Colonic mucosa (tissue), 4 donors: ENCODE measurements around the gene TSPAN9. TPM values are rescaled to one million over a fixed set of nuclear protein-coding genes. Genes with fewer than 3 reads are reported as not detected.

ENCODE experiments used
- DNase-seq: peaks from one replicate; pipeline ENCODE4 v3.0.0-alpha.2; 2020
- H3K27ac ChIP-seq: fragments of 200-600 bp; one replicate; pipeline ENCODE4 v1.8.0; 2021
- H3K27me3 ChIP-seq: fragments of 200-600 bp; one replicate; pipeline ENCODE4 v1.8.0; 2021
- H3K36me3 ChIP-seq: fragments of 200-600 bp; one replicate; pipeline ENCODE4 v1.8.0; 2021
- H3K4me1 ChIP-seq: fragments of 200-600 bp; one replicate; pipeline ENCODE4 v1.8.0; 2021; ENCODE audit warnings: mild to moderate bottlenecking
- H3K4me3 ChIP-seq: fragments of 200-600 bp; one replicate; pipeline ENCODE4 v1.8.0; 2021
- H3K9ac ChIP-seq, 2 donors: one replicate each; pipeline ENCODE4 v1.7.0; 2013; ENCODE audit warnings: control low read depth in 2 of 2, low read depth in 2 of 2, low read length in 2 of 2
- H3K9me3 ChIP-seq: fragments of 200-600 bp; one replicate; pipeline ENCODE4 v1.8.0; 2021
- CTCF ChIP-seq: fragments of 200-600 bp; IDR thresholded peaks from one replicate; pipeline ENCODE4 v1.8.0; 2022; ENCODE audit warnings: antibody characterized with exemption, mild to moderate bottlenecking
- intact Hi-C: fragments of 100-400 bp; cut with DNase I; formaldehyde crosslinking; loops from one replicate; pipeline ENCODE4 v1.14.1; 2022
- total RNA-seq, 2 donors: library from RNA; stranded (reverse); fragmentation: NEBNext Ultra II Directional in 1 of 2; extraction: Animal tissue kit (Norgen Biotek cat#: 25700) in 1 of 2; gene quantifications; one replicate each; pipeline ENCODE4 v1.2.1, GENCODE V29; 2021
- donor health status: healthy.
- donor health status: DM: no; HTN: no; CAD: no.
- donor health status: DM: no; HTN: no; CAD: no.

TSPAN9 gene
- total RNA-seq, 2 donors from 2014 or later, result 4.7 to 9.9 TPM

- Histone ChIP-seq H3K9ac (no peak overlapping the region), H3K27ac (no peak overlapping the region), H3K27me3 (no peaks in the 10 kb centered on the region), H3K4me3 (no peak overlapping the region), H3K4me1 (no peaks in the 10 kb centered on the region), H3K36me3 (no peaks in the 10 kb centered on the region), H3K9me3 (no peaks in the 10 kb centered on the region)
- no peak for DNase-seq
- no peak for TF ChIP-seq CTCF
- intact Hi-C loops, result no loop called here
Observed at GRCh38 chr12:3255057-3255456, 177.9 kb downstream of the TSPAN9 start.

- intact Hi-C loops, result no loop called here
- Histone ChIP-seq H3K27ac (no peak overlapping the region), H3K36me3 (no peaks in the 10 kb centered on the region), H3K9ac (no peak overlapping the region), H3K4me1 (no peaks in the 10 kb centered on the region), H3K9me3 (no peaks in the 10 kb centered on the region), H3K27me3 (no peaks in the 10 kb centered on the region), H3K4me3 (no peak overlapping the region)
- TF ChIP-seq CTCF, result no peak
- no peak for DNase-seq
Observed at GRCh38 chr12:3256103-3256631, 179.0 kb downstream of the TSPAN9 start.

- Histone ChIP-seq H3K4me1 (no peaks in the 10 kb centered on the region), H3K36me3 (no peaks in the 10 kb centered on the region), H3K9me3 (no peaks in the 10 kb centered on the region), H3K27me3 (no peaks in the 10 kb centered on the region), H3K4me3 (no peak overlapping the region), H3K27ac (no peak overlapping the region), H3K9ac (no peak overlapping the region)
- no peak for DNase-seq
- TF ChIP-seq CTCF, result no peak
- intact Hi-C loops, result no loop called here
Observed at GRCh38 chr12:3257411-3257810, 180.2 kb downstream of the TSPAN9 start.

GRCh38 chr12:3259973-3260372, 182.8 kb downstream of the TSPAN9 start:
- no peaks in the 10 kb centered on the region for H3K4me1 ChIP-seq
- no peak overlapping the region for H3K9ac ChIP-seq
- H3K27ac ChIP-seq, result no peak overlapping the region
- H3K27me3 ChIP-seq, result no peaks in the 10 kb centered on the region
- no peak for TF ChIP-seq CTCF
- H3K9me3 ChIP-seq, result no peaks in the 10 kb centered on the region
- DNase-seq, result no peak
- no peaks in the 10 kb centered on the region for H3K36me3 ChIP-seq
- intact Hi-C loops, result no loop called here
- no peak overlapping the region for H3K4me3 ChIP-seq

- no peak for TF ChIP-seq CTCF
- Histone ChIP-seq H3K9ac (no peak overlapping the region), H3K27me3 (no peaks in the 10 kb centered on the region), H3K4me3 (no peak overlapping the region), H3K36me3 (no peaks in the 10 kb centered on the region), H3K9me3 (no peaks in the 10 kb centered on the region), H3K4me1 (no peaks in the 10 kb centered on the region), H3K27ac (no peak overlapping the region)
- no peak for DNase-seq
- intact Hi-C loops, result no loop called here
Observed at GRCh38 chr12:3261782-3262359, 184.7 kb downstream of the TSPAN9 start.
